ES-I3 (cell line): Measurements from ENCODE around the gene IGF1R.
A peak's percentile ranks its signal among the peaks of the same experiment; 100 is the strongest.

Experiments used
- H3K36me3 ChIP-seq: 2 replicates; pipeline ENCODE4 v1.6.1; 2013; ENCODE audit warnings: mild to moderate bottlenecking, low read length, control low read depth, moderate library complexity; ENCODE audit not compliant: insufficient read depth
- H3K4me1 ChIP-seq: 2 replicates; pipeline ENCODE4 v1.6.1; 2013; ENCODE audit warnings: mild to moderate bottlenecking, control low read depth, low read length; ENCODE audit not compliant: insufficient read depth
- H3K9ac ChIP-seq: 2 replicates; pipeline ENCODE4 v1.6.1; 2013; ENCODE audit warnings: low read depth, mild to moderate bottlenecking, low read length, moderate library complexity
- H3K9me3 ChIP-seq: 2 replicates; pipeline ENCODE4 v1.6.1; 2013; ENCODE audit warnings: mild to moderate bottlenecking, low read length, moderate library complexity; ENCODE audit not compliant: control insufficient read depth, insufficient read depth

The IGF1R gene

GRCh38 chr15:98625614-98626013 lies 22.7 kb upstream of the IGF1R start:
- no peak overlapping the region for H3K9ac ChIP-seq
- no peaks in the 10 kb centered on the region for H3K36me3 ChIP-seq
- H3K9me3 ChIP-seq = no peaks in the 10 kb centered on the region
- H3K4me1 ChIP-seq = peaks cover 8% of the 10 kb centered on the region; the same call in 1 of the 2 replicates

- Histone ChIP-seq H3K9ac (no peak overlapping the region), H3K36me3 (no peaks in the 10 kb centered on the region), H3K9me3 (no peaks in the 10 kb centered on the region), H3K4me1 (peaks cover 8% of the 10 kb centered on the region; the same call in 1 of the 2 replicates)
These were observed 22.2 kb upstream of the IGF1R start for GRCh38 chr15:98626153-98626552.

GRCh38 chr15:98628216-98628615 lies 20.1 kb upstream of the IGF1R start:
- Histone ChIP-seq H3K9me3 (no peaks in the 10 kb centered on the region), H3K9ac (no peak overlapping the region), H3K4me1 (peaks cover 8% of the 10 kb centered on the region; the same call in 1 of the 2 replicates), H3K36me3 (no peaks in the 10 kb centered on the region)

GRCh38 chr15:98635848-98636247 lies 12.5 kb upstream of the IGF1R start:
- no peaks in the 10 kb centered on the region for H3K36me3 ChIP-seq
- H3K9me3 ChIP-seq = no peaks in the 10 kb centered on the region
- no peak overlapping the region for H3K9ac ChIP-seq
- H3K4me1 ChIP-seq = peaks cover 9% of the 10 kb centered on the region

GRCh38 chr15:98643115-98643514 lies 5.2 kb upstream of the IGF1R start:
- Histone ChIP-seq H3K4me1 (no peaks in the 10 kb centered on the region; the same call in 1 of the 2 replicates), H3K9me3 (no peaks in the 10 kb centered on the region), H3K36me3 (no peaks in the 10 kb centered on the region), H3K9ac (no peak overlapping the region)

- Histone ChIP-seq H3K36me3 (no peaks in the 10 kb centered on the region), H3K9me3 (no peaks in the 10 kb centered on the region), H3K9ac (peak overlapping the region; percentile 86), H3K4me1 (no peaks in the 10 kb centered on the region; the same call in 1 of the 2 replicates)
These were observed 1.8 kb upstream of the IGF1R start for GRCh38 chr15:98646546-98647025.

GRCh38 chr15:98647026-98647773 lies 1.1 kb upstream of the IGF1R start:
- Histone ChIP-seq H3K36me3 (no peaks in the 10 kb centered on the region), H3K9me3 (no peaks in the 10 kb centered on the region), H3K4me1 (peaks cover under 1% of the 10 kb centered on the region; the same call in 1 of the 2 replicates), H3K9ac (peak overlapping the region; percentile 86)

- Histone ChIP-seq H3K4me1 (peaks cover 13% of the 10 kb centered on the region; the same call in 1 of the 2 replicates), H3K9ac (peak overlapping the region; percentile 98), H3K36me3 (no peaks in the 10 kb centered on the region), H3K9me3 (no peaks in the 10 kb centered on the region)
These were observed 524 bp downstream of the IGF1R start for GRCh38 chr15:98648654-98649471.

- Histone ChIP-seq H3K9ac (peak overlapping the region; percentile 98), H3K4me1 (peaks cover 22% of the 10 kb centered on the region; the same call in 1 of the 2 replicates), H3K9me3 (no peaks in the 10 kb centered on the region), H3K36me3 (no peaks in the 10 kb centered on the region)
These were observed 1.4 kb downstream of the IGF1R start for GRCh38 chr15:98649472-98650416.

- H3K36me3 ChIP-seq = no peaks in the 10 kb centered on the region
- peak overlapping the region; percentile 98 for H3K9ac ChIP-seq
- no peaks in the 10 kb centered on the region for H3K9me3 ChIP-seq
- H3K4me1 ChIP-seq = peaks cover 22% of the 10 kb centered on the region; the same call in 1 of the 2 replicates
These were observed 2.2 kb downstream of the IGF1R start for GRCh38 chr15:98650417-98651035.

- Histone ChIP-seq H3K4me1 (peaks cover 22% of the 10 kb centered on the region), H3K9ac (peak overlapping the region; percentile 98), H3K36me3 (no peaks in the 10 kb centered on the region), H3K9me3 (no peaks in the 10 kb centered on the region)
These were observed 2.7 kb downstream of the IGF1R start for GRCh38 chr15:98651036-98651481.

GRCh38 chr15:98651581-98652220 lies 3.4 kb downstream of the IGF1R start:
- H3K9ac ChIP-seq = peak overlapping the region; percentile 98
- peaks cover 22% of the 10 kb centered on the region for H3K4me1 ChIP-seq
- no peaks in the 10 kb centered on the region for H3K36me3 ChIP-seq
- no peaks in the 10 kb centered on the region for H3K9me3 ChIP-seq

GRCh38 chr15:98653686-98654085 lies 5.3 kb downstream of the IGF1R start:
- no peaks in the 10 kb centered on the region for H3K9me3 ChIP-seq
- peaks cover 35% of the 10 kb centered on the region for H3K4me1 ChIP-seq
- H3K36me3 ChIP-seq = no peaks in the 10 kb centered on the region
- no peak overlapping the region for H3K9ac ChIP-seq
